HCT116 (cell line): Measurements from ENCODE around the gene IPO7. TPM values are rescaled to one million over a fixed set of nuclear protein-coding genes. Genes with fewer than 3 reads are reported as not detected.

Experiments
- ATAC-seq: fragments of 200-7000 bp; cut with Tn5 transposase; 2 replicates; pipeline ENCODE4 v1.9.1; 2020; ENCODE audit warnings: mild to moderate bottlenecking, moderate library complexity
- BruUV-seq: library from RNA; stranded (reverse); fragments of 400-500 nt; replicated peaks from 2 replicates; lab custom pipeline; 2021; lab: Mats Ljungman, UMichigan
- CTCF ChIA-PET: fragments of 300-600 bp; sonication (Branson Sonifier 250); formaldehyde crosslinking; loops from one replicate; lab custom pipeline; 2021; ENCODE audit warnings: antibody characterized with exemption; lab: Charles Lee
- POLR2A ChIA-PET: fragments of 300-600, 350-600 bp; sonication (Branson Sonifier 250); formaldehyde crosslinking; loops from one replicate; lab custom pipeline; 2021; ENCODE audit warnings: antibody characterized with exemption; lab: Charles Lee
- RAD21 ChIA-PET, 2 experiments: fragments of 300-600 bp; sonication (Branson Sonifier 250); formaldehyde crosslinking; loops; one replicate each; lab custom pipeline; 2023; ENCODE audit warnings: low total read pairs in 2 of 2; ENCODE audit not compliant: uncharacterized antibody in 2 of 2, unreplicated experiment in 2 of 2, low non-redundant PET in 1 of 2; lab: Charles Lee
- DNase-seq: peaks from one replicate; pipeline ENCODE4 v3.0.0-alpha.2; 2010; ENCODE audit warnings: low read depth, low spot score
- H2AFZ ChIP-seq: fragments of 200-600 bp; shearing (Covaris generic), sonication (generic); 2 replicates; pipeline ENCODE4 v1.6.1; 2017; ENCODE audit warnings: low read depth, mixed run types, mixed read lengths, antibody characterized with exemption, low read length; ENCODE audit not compliant: poor library complexity, severe bottlenecking
- H3K27ac ChIP-seq: 2 replicates; pipeline ENCODE4 v1.5.1; 2012; ENCODE audit warnings: low read depth, low read length
- H3K27me3 ChIP-seq: fragments of 200-600 bp; sonication (generic); 2 replicates; pipeline ENCODE4 v1.6.1; 2016; ENCODE audit warnings: mixed run types, low read length, mixed read lengths; ENCODE audit not compliant: insufficient read depth
- H3K36me3 ChIP-seq, 2 experiments: fragments of 200-500 bp in 1 of 2; fragments of 200-600 bp in 1 of 2; sonication (Bioruptor generic) in 1 of 2; sonication (generic) in 1 of 2; 2 replicates each; pipeline versions ENCODE4 v1.5.1 to v1.6.1; 2014 to 2016; ENCODE audit warnings: low read length in 2 of 2, inconsistent platforms in 1 of 2, mixed read lengths in 1 of 2, mixed run types in 1 of 2; ENCODE audit not compliant: insufficient read depth in 2 of 2, control insufficient read depth in 1 of 2
- H3K4me1 ChIP-seq, 2 experiments: fragments of 200-600 bp in 1 of 2; sonication (generic) in 1 of 2; 2 replicates each; pipeline versions ENCODE4 v1.5.1 to v1.6.1; 2012 to 2017; ENCODE audit warnings: low read length in 2 of 2, inconsistent platforms in 1 of 2, mild to moderate bottlenecking in 1 of 2, mixed read lengths in 1 of 2, mixed run types in 1 of 2, moderate library complexity in 1 of 2; ENCODE audit not compliant: insufficient read depth in 2 of 2, control insufficient read depth in 1 of 2
- H3K4me2 ChIP-seq: fragments of 200-600 bp; sonication (generic); 2 replicates; pipeline ENCODE4 v1.6.1; 2017; ENCODE audit warnings: mixed run types, low read length, mixed read lengths
- H3K4me3 ChIP-seq, 2 experiments: fragments of 200-600 bp in 1 of 2; sonication (generic) in 1 of 2; replicated peaks in 1 of 2; 2 replicates each; pipeline ENCODE4 v1.5.1; 2011 to 2016; ENCODE audit warnings: low read length in 2 of 2, control low read depth in 1 of 2, low read depth in 1 of 2, mild to moderate bottlenecking in 1 of 2, mixed read lengths in 1 of 2, mixed run types in 1 of 2
- H3K79me2 ChIP-seq: fragments of 200-600 bp; sonication (generic); 2 replicates; pipeline ENCODE4 v1.6.1; 2017; ENCODE audit warnings: mild to moderate bottlenecking, mixed run types, low read length, moderate library complexity, mixed read lengths; ENCODE audit not compliant: insufficient read depth
- H3K9ac ChIP-seq: fragments of 200-600 bp; sonication (generic); 2 replicates; pipeline ENCODE4 v1.6.1; 2016; ENCODE audit warnings: low read length, mixed read lengths
- H3K9me2 ChIP-seq: fragments of 200-600 bp; sonication (generic), shearing (Covaris generic); 2 replicates; pipeline ENCODE4 v1.6.1; 2017; ENCODE audit warnings: mixed run types, mild to moderate bottlenecking, moderate library complexity; ENCODE audit not compliant: insufficient read depth
- H3K9me3 ChIP-seq, 2 experiments: fragments of 200-500 bp in 1 of 2; fragments of 200-600 bp in 1 of 2; sonication (Bioruptor generic) in 1 of 2; sonication (generic) in 1 of 2; 2 replicates each; pipeline ENCODE4 v1.6.1; 2014 to 2017; ENCODE audit warnings: low read length in 2 of 2, mixed read lengths in 2 of 2, inconsistent platforms in 1 of 2, low read depth in 1 of 2, mild to moderate bottlenecking in 1 of 2, mixed run types in 1 of 2, moderate library complexity in 1 of 2; ENCODE audit not compliant: control insufficient read depth in 1 of 2, insufficient read depth in 1 of 2
- H4K20me1 ChIP-seq: fragments of 200-600 bp; sonication (generic), shearing (Covaris generic); 2 replicates; pipeline ENCODE4 v1.6.1; 2017; ENCODE audit warnings: mixed run types, mild to moderate bottlenecking, moderate library complexity; ENCODE audit not compliant: insufficient read depth
- ATF3 ChIP-seq: IDR thresholded peaks from 2 replicates; pipeline ENCODE4 v1.6.1; 2012
- CBX3 ChIP-seq: IDR thresholded peaks from 2 replicates; pipeline ENCODE4 v1.6.1; 2012; ENCODE audit warnings: low read depth
- CEBPB ChIP-seq: IDR thresholded peaks from 2 replicates; pipeline ENCODE4 v1.6.1; 2012; ENCODE audit warnings: low read depth
- ELF1 ChIP-seq: IDR thresholded peaks from 2 replicates; pipeline ENCODE4 v1.6.1; 2012; ENCODE audit warnings: low read depth, borderline replicate concordance
- EZH2 ChIP-seq: fragments of 200-600 bp; sonication (generic); IDR thresholded peaks from 2 replicates; pipeline ENCODE4 v1.6.1; 2017; ENCODE audit warnings: antibody characterized with exemption, mixed run types
- EZH2phosphoT487 ChIP-seq: fragments of 200-600 bp; IDR thresholded peaks from 2 replicates; pipeline ENCODE4 v1.6.1; 2018; ENCODE audit warnings: antibody characterized with exemption, borderline replicate concordance
- JUND ChIP-seq: IDR thresholded peaks from 2 replicates; pipeline ENCODE4 v1.6.1; 2012
- MAX ChIP-seq: IDR thresholded peaks from 2 replicates; pipeline ENCODE4 v1.6.1; 2012
- RAD21 ChIP-seq: IDR thresholded peaks from 2 replicates; pipeline ENCODE4 v1.6.1; 2012; ENCODE audit warnings: low read depth, mild to moderate bottlenecking
- SIN3A ChIP-seq: IDR thresholded peaks from 2 replicates; pipeline ENCODE4 v1.6.1; 2012; ENCODE audit warnings: low read depth
- SP1 ChIP-seq: IDR thresholded peaks from 2 replicates; pipeline ENCODE4 v1.6.1; 2012; ENCODE audit warnings: low read depth
- SRF ChIP-seq: IDR thresholded peaks from 2 replicates; pipeline ENCODE4 v1.6.1; 2012; ENCODE audit warnings: low read depth
- YY1 ChIP-seq: IDR thresholded peaks from 2 replicates; pipeline ENCODE4 v1.6.1; 2011; ENCODE audit warnings: low read length, low read depth, moderate library complexity, mild to moderate bottlenecking; ENCODE audit not compliant: insufficient replicate concordance; ENCODE audit errors: extremely low read depth
- ZFX ChIP-seq: fragments of 450-650 bp; IDR thresholded peaks from 2 replicates; pipeline ENCODE4 v1.6.1; 2017
- intact Hi-C: fragments of 100-400 bp; cut with micrococcal nuclease; formaldehyde crosslinking; loops from 2 replicates; pipeline ENCODE4 v1.10.0; 2022
- total RNA-seq: library from RNA; stranded (reverse); gene quantifications from one replicate; pipeline ENCODE4 v1.2.1, GENCODE V29; 2021; ENCODE audit not compliant: unreplicated experiment
- TF ChIP-seq, protein P1 (sequence below): IDR thresholded peaks from 2 replicates; pipeline ENCODE4 v1.6.1; 2012; ENCODE audit warnings: low read depth
- TF ChIP-seq, protein P2 (sequence below), 3 experiments: fragments of 200-600 bp in 1 of 3; sonication (generic) in 1 of 3; IDR thresholded peaks in 2 of 3; conservative IDR thresholded peaks in 1 of 3; 2 replicates each; pipeline ENCODE4 v1.5.1; 2012 to 2017; ENCODE audit warnings: low read depth in 2 of 3, low read length in 2 of 3, antibody characterized with exemption in 1 of 3, borderline replicate concordance in 1 of 3, control low read depth in 1 of 3, mild to moderate bottlenecking in 1 of 3, mixed read lengths in 1 of 3, mixed run types in 1 of 3, moderate library complexity in 1 of 3; ENCODE audit not compliant: insufficient read depth in 1 of 3

Gene IPO7
- total RNA-seq, 1 experiment from 2014 or later = 186 TPM

GRCh38 chr11:9446230-9446629, 61.8 kb downstream of the IPO7 start:
- H3K4me2 ChIP-seq = no peak overlapping the region
- intact Hi-C loops = no loop called here
- H2AFZ ChIP-seq = no peak overlapping the region
- H3K36me3 ChIP-seq = peaks cover 29 to 44% of the 10 kb centered on the region in 2 experiments; a peak in 3 of 4 replicates
- peaks cover 5% of the 10 kb centered on the region; the same call in 1 of the 2 replicates for H4K20me1 ChIP-seq
- H3K9ac ChIP-seq = no peak overlapping the region
- no peak for DNase-seq
- H3K4me3 ChIP-seq = no peak overlapping the region
- no TSS peak for BruUV-seq
- TF ChIP-seq CBX3 = no peak
- no peak for TF ChIP-seq JUND
- no peak for TF ChIP-seq EZH2phosphoT487
- TF ChIP-seq ATF3 = no peak
- TF ChIP-seq MAX = no peak
- TF ChIP-seq SIN3A = no peak
- TF ChIP-seq ELF1 = no peak
- TF ChIP-seq EZH2 = no peak
- TF ChIP-seq SRF = no peak
- TF ChIP-seq, protein P1, sequence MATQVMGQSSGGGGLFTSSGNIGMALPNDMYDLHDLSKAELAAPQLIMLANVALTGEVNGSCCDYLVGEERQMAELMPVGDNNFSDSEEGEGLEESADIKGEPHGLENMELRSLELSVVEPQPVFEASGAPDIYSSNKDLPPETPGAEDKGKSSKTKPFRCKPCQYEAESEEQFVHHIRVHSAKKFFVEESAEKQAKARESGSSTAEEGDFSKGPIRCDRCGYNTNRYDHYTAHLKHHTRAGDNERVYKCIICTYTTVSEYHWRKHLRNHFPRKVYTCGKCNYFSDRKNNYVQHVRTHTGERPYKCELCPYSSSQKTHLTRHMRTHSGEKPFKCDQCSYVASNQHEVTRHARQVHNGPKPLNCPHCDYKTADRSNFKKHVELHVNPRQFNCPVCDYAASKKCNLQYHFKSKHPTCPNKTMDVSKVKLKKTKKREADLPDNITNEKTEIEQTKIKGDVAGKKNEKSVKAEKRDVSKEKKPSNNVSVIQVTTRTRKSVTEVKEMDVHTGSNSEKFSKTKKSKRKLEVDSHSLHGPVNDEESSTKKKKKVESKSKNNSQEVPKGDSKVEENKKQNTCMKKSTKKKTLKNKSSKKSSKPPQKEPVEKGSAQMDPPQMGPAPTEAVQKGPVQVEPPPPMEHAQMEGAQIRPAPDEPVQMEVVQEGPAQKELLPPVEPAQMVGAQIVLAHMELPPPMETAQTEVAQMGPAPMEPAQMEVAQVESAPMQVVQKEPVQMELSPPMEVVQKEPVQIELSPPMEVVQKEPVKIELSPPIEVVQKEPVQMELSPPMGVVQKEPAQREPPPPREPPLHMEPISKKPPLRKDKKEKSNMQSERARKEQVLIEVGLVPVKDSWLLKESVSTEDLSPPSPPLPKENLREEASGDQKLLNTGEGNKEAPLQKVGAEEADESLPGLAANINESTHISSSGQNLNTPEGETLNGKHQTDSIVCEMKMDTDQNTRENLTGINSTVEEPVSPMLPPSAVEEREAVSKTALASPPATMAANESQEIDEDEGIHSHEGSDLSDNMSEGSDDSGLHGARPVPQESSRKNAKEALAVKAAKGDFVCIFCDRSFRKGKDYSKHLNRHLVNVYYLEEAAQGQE = no peak
- TF ChIP-seq CEBPB = no peak
- TF ChIP-seq, protein P2, sequence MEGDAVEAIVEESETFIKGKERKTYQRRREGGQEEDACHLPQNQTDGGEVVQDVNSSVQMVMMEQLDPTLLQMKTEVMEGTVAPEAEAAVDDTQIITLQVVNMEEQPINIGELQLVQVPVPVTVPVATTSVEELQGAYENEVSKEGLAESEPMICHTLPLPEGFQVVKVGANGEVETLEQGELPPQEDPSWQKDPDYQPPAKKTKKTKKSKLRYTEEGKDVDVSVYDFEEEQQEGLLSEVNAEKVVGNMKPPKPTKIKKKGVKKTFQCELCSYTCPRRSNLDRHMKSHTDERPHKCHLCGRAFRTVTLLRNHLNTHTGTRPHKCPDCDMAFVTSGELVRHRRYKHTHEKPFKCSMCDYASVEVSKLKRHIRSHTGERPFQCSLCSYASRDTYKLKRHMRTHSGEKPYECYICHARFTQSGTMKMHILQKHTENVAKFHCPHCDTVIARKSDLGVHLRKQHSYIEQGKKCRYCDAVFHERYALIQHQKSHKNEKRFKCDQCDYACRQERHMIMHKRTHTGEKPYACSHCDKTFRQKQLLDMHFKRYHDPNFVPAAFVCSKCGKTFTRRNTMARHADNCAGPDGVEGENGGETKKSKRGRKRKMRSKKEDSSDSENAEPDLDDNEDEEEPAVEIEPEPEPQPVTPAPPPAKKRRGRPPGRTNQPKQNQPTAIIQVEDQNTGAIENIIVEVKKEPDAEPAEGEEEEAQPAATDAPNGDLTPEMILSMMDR (IDR thresholded peaks at IDR 0.05 in 2 of 3, conservative IDR thresholded peaks at IDR 0.05 in 1 of 3; ENCODE audit: borderline replicate concordance in 1 of 3, insufficient read depth in 1 of 3, low read depth in 2 of 3, low read length in 2 of 3) = no peak
- TF ChIP-seq YY1 = no peak
- TF ChIP-seq ZFX = no peak
- TF ChIP-seq SP1 = no peak
- no peak for TF ChIP-seq RAD21
- ChIA-PET POLR2A (no interaction called here), CTCF (no interaction called here), RAD21 (no interaction called here)
- no peaks in the 10 kb centered on the region for H3K9me3 ChIP-seq
- H3K27ac ChIP-seq = no peak overlapping the region
- no peaks in the 10 kb centered on the region for H3K27me3 ChIP-seq
- no peaks in the 10 kb centered on the region for H3K4me1 ChIP-seq
- H3K79me2 ChIP-seq = peaks cover 23% of the 10 kb centered on the region
- ATAC-seq = no peak
- no peaks in the 10 kb centered on the region for H3K9me2 ChIP-seq
